Ishikawa (cell line): ENCODE measurements around the gene NABP2.

Experiments used
- CREB1 ChIP-seq: IDR thresholded peaks from 2 replicates; pipeline ENCODE4 v1.6.1; 2012; ENCODE audit warnings: low read depth
- EGR1 ChIP-seq: IDR thresholded peaks from 2 replicates; pipeline ENCODE4 v1.6.1; 2012
- EP300 ChIP-seq: IDR thresholded peaks from 2 replicates; pipeline ENCODE4 v1.6.1; 2012; ENCODE audit warnings: borderline replicate concordance
- FOXM1 ChIP-seq: IDR thresholded peaks from 2 replicates; pipeline ENCODE4 v1.6.1; 2012; ENCODE audit warnings: low read depth, borderline replicate concordance
- MAX ChIP-seq: IDR thresholded peaks from 2 replicates; pipeline ENCODE4 v1.6.1; 2012
- NFIC ChIP-seq: IDR thresholded peaks from 2 replicates; pipeline ENCODE4 v1.6.1; 2012
- RAD21 ChIP-seq: IDR thresholded peaks from 2 replicates; pipeline ENCODE4 v1.6.1; 2012; ENCODE audit warnings: low read depth
- REST ChIP-seq: IDR thresholded peaks from 2 replicates; pipeline ENCODE4 v1.6.1; 2012; ENCODE audit warnings: low read depth, mild to moderate bottlenecking
- TAF1 ChIP-seq: IDR thresholded peaks from 2 replicates; pipeline ENCODE4 v1.6.1; 2012; ENCODE audit warnings: low read depth, mild to moderate bottlenecking
- TEAD4 ChIP-seq: IDR thresholded peaks from 2 replicates; pipeline ENCODE4 v1.6.1; 2012
- USF1 ChIP-seq: IDR thresholded peaks from 2 replicates; pipeline ENCODE4 v1.6.1; 2012
- YY1 ChIP-seq: IDR thresholded peaks from 2 replicates; pipeline ENCODE4 v1.6.1; 2012; ENCODE audit warnings: low read depth
- ZBTB7A ChIP-seq: IDR thresholded peaks from 2 replicates; pipeline ENCODE4 v1.6.1; 2012; ENCODE audit warnings: low read depth

- TF ChIP-seq EGR1 (no peak), ZBTB7A (no peak), EP300 (no peak), TAF1 (no peak), FOXM1 (no peak), MAX (no peak), YY1 (no peak), REST (no peak), USF1 (no peak), CREB1 (no peak), NFIC (no peak), TEAD4 (no peak), RAD21 (no peak)
These were observed 1.6 kb upstream of the NABP2 start for GRCh38 chr12:56222531-56222895.
